ENCODE data around the gene CADPS. TPM values are rescaled to one million over a fixed set of nuclear protein-coding genes. Genes with fewer than 3 reads are reported as not detected.

The CADPS gene
- total and polyA plus RNA-seq, 2 of the 4 experiments (the other 2 are of a cell fraction): not detected

DNA sequence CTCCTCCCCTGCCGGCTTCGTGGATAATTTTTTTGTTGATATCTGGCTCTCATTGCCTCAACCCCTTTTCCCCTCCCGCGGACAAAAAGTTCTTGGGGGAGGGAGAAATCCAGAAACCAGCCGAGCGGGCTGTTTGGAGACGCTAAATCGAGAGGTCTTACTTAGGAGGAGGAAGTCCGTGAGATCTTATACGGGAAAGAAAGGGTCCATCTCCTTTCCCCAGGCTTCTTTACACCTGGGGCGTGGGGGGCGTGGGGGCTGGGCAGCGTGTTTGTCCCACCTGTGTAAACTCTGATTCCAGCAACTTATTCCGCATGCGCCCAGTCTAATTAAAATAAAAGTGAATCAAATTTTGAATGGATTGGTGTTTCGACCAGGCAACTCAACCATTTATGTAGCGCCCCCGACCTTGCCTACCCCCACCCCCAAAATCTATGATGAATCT is 364 bp upstream of the CADPS start:
- Histone ChIP-seq H3K4ac (ENCODE audit: low read depth, low read length) (no peak overlapping the region), H3K4me3 (ENCODE audit: insufficient read depth, low read depth, low read length) (no peak overlapping the region), H3K36me3 (ENCODE audit: control insufficient read depth, insufficient read depth, low read length) (no peaks in the 10 kb centered on the region), H2BK15ac (ENCODE audit: low read depth, low read length) (no peak overlapping the region), H3K4me1 (ENCODE audit: control insufficient read depth, insufficient read depth, low read length) (no peaks in the 10 kb centered on the region), H2AK5ac (ENCODE audit: low read depth, low read length) (no peak overlapping the region), H3K9me1 (ENCODE audit: insufficient read depth, low read length) (no peaks in the 10 kb centered on the region), H3K18ac (ENCODE audit: low read depth, low read length) (no peak overlapping the region), H3K4me2 (ENCODE audit: low read depth, low read length) (no peak overlapping the region), H4K91ac (ENCODE audit: insufficient read depth, low read depth, low read length) (no peak overlapping the region), H4K8ac (ENCODE audit: low read depth in 2 of 2, low read length in 2 of 2) (no peak overlapping the region), H3K56ac (ENCODE audit: extremely low read depth, insufficient read depth, low read length) (no peak overlapping the region), H3K14ac (replicated peaks; ENCODE audit: low read depth, low read length) (no peak overlapping the region), H3K27me3 (ENCODE audit: control insufficient read depth, insufficient read depth, low read length) (peaks cover 11% of the 10 kb centered on the region), H3K27ac (ENCODE audit: insufficient read depth, low read length) (no peak overlapping the region), H3K23ac (ENCODE audit: low read depth, low read length) (no peak overlapping the region), H3K79me1 (ENCODE audit: low read depth in 1 of 2, low read length in 2 of 2) (no peaks in the 10 kb centered on the region), H2BK5ac (ENCODE audit: low read depth, low read length, poor library complexity, severe bottlenecking) (no peak overlapping the region), H2AFZ (replicated peaks; ENCODE audit: low read length, poor library complexity) (no peak overlapping the region), H2BK20ac (ENCODE audit: low read depth, low read length) (no peak overlapping the region), H3K9ac (ENCODE audit: low read depth, low read length) (no peak overlapping the region), H4K5ac (ENCODE audit: low read depth, low read length) (no peak overlapping the region), H2BK120ac (ENCODE audit: low read depth, low read length) (no peak overlapping the region), H2AK9ac (replicated peaks; ENCODE audit: low read depth, low read length, poor library complexity) (no peak overlapping the region), H4K20me1 (ENCODE audit: insufficient read depth, low read length) (no peaks in the 10 kb centered on the region), H3K9me3 (ENCODE audit: control insufficient read depth, insufficient read depth, low read length) (peaks cover 4% of the 10 kb centered on the region; the same call in 1 of the 2 replicates)
- intact Hi-C loops (cut with micrococcal nuclease) (no loop called here), dilution Hi-C loops (cut with HindIII; ENCODE audit: low sequenced_read_pairs, unreplicated experiment) (no loop called here), in situ Hi-C loops (cut with MboI; ENCODE audit: low sequenced_read_pairs) (no loop called here)
- ChIA-PET POLR2A (ENCODE audit: unreplicated experiment) (no interaction called here), CTCF (no interaction called here)
- ATAC-seq (ENCODE audit: low read depth) (no peak), DNase-seq (no peak)
- BruUV-seq (replicated peaks): no TSS peak
- WGBS, 2 experiments (ENCODE audit: extremely low coverage in 2 of 2, insufficient read length in 1 of 2): no CpG with 5 or more reads among the region's 18 CpGs
- TF ChIP-seq RFX5 (IDR thresholded peaks at IDR 0.05; ENCODE audit: low read depth, low read length): no peak
- TF ChIP-seq USF2 (IDR thresholded peaks at IDR 0.05; ENCODE audit: low read depth, low read length): no peak
- no peak for TF ChIP-seq MAFK (IDR thresholded peaks at IDR 0.05; ENCODE audit: low read depth, low read length)
- no peak for TF ChIP-seq FOS (IDR thresholded peaks at IDR 0.05; ENCODE audit: low read depth, low read length)
- no peak for TF ChIP-seq CEBPB (IDR thresholded peaks at IDR 0.05; ENCODE audit: low read depth, low read length)
- no peak for TF ChIP-seq POLR2A (IDR thresholded peaks at IDR 0.05; ENCODE audit: low read depth, low read length)
- no peak for TF ChIP-seq NFE2L2 (IDR thresholded peaks at IDR 0.05; ENCODE audit: low read depth, low read length)
- TF ChIP-seq ELK1 (IDR thresholded peaks at IDR 0.05; ENCODE audit: borderline replicate concordance, low read depth, low read length): no peak
- TF ChIP-seq RCOR1 (IDR thresholded peaks at IDR 0.05; ENCODE audit: insufficient replicate concordance, low read length): no peak
- no peak for TF ChIP-seq SMC3 (IDR thresholded peaks at IDR 0.05; ENCODE audit: low read depth, low read length)
- TF ChIP-seq CHD1 (IDR thresholded peaks at IDR 0.05; ENCODE audit: low read depth, low read length): no peak
- TF ChIP-seq BHLHE40 (IDR thresholded peaks at IDR 0.05; ENCODE audit: low read depth, low read length): no peak
- no peak for TF ChIP-seq CTCF (conservative IDR thresholded peaks at IDR 0.05; ENCODE audit: low read depth, low read length)
